ENCODE measurements around the gene ZNF768. TPM values are rescaled to one million over a fixed set of nuclear protein-coding genes. Genes with fewer than 3 reads are reported as not detected.
A peak's percentile ranks its signal among the peaks of the same experiment; 100 is the strongest.

Gene ZNF768
- polyA plus RNA-seq, 1 experiment = 17.2 TPM

DNA sequence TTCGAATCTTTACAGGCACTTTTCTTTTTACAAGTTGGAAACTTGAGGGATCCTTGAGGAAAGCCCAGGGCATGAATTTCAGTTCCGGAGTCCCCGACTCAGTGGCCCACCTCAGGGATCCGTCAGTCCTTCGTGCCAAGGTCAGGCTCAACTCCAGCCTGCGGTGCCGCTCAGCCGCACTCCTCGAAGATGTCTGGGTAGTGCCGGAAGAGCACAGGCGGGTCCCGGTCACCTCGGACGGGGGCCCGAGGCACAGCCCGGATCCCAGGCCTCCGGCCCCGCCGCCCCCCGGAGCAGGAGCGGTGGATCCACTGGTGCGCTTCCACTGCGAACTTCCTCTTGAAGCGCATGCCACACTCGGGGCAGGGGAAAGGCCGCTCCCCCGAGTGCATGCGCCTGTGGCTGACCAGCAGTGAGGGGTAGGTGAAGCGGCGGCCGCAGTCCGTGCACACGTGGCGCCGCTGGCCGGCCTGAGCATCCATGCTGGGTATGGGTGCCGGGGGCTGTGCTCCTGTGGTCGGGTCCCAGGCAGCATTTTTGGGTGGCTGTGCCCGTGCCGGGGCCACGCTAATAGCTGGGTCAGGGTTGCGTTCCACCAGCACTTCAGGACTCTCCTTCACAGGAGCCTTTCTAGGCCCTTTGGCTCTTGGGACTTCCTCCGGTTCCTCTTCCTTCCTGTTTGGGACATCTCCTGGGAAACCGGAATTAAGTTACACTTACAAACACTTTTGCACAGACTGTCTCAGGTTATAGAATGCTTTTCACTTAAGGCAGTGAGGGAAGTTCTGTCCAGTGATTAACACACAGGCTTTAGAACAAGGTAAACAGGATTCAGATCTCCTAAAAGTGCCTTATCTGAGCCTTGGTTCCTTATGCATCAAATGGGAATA is 43.6 kb upstream of the ZNF768 start:
- Histone ChIP-seq H3K36me3 (ENCODE audit: control insufficient read depth, insufficient read depth, low read length) (no peaks in the 10 kb centered on the region; the same call in 1 of the 2 replicates), H3K4me3 (ENCODE audit: low read depth, low read length) (no peak overlapping the region), H3K27me3 (ENCODE audit: control insufficient read depth, insufficient read depth, low read length) (0 out of 2 replicates have a peak, but pooled peaks cover 2% of the 10 kb centered on the region)
- ChIA-PET POLR2A (no interaction called here), CTCF (interaction anchor here (1.2 kb wide), 2 partner anchors 15 to 59 kb away, joined by 3 to 4 read pairs; no protein-coding TSS in a partner anchor)
- no peak for TF ChIP-seq CTCF (IDR thresholded peaks at IDR 0.05; ENCODE audit: insufficient read depth, low read depth, low read length)
- DNase-seq (ENCODE audit: low read depth) = no peak

DNA sequence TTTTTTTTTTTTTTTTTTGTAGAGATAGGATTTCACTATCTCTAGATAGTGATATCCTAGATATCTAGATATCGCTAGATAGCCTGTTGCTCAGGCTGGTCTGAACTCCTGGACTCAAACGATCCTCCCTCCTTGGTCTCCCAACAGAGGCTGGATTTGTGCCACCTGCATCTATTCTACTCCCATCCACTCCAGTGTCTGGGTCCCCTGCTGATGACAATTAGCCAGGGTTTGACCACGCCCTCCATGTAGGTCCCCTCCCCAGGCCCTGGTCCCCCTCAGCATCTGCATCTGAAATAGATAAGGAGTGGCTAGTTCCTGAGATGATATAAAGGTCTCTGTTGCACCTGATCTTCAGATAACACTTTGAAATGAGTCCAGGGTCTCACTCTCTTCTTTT is 42.9 kb upstream of the ZNF768 start:
- 0 out of 2 replicates have a peak, but pooled peaks cover 2% of the 10 kb centered on the region for H3K27me3 ChIP-seq (ENCODE audit: control insufficient read depth, insufficient read depth, low read length)
- no peaks in the 10 kb centered on the region; the same call in 1 of the 2 replicates for H3K36me3 ChIP-seq (ENCODE audit: control insufficient read depth, insufficient read depth, low read length)
- TF ChIP-seq CTCF (IDR thresholded peaks at IDR 0.05; ENCODE audit: insufficient read depth, low read depth, low read length) = no peak
- DNase-seq (ENCODE audit: low read depth) = no peak
- POLR2A ChIA-PET = no interaction called here
- H3K4me3 ChIP-seq (ENCODE audit: low read depth, low read length) = no peak overlapping the region
- CTCF ChIA-PET = interaction anchor here (1.3 kb wide), 1 partner anchor 120 kb away, joined by 5 read pairs; no protein-coding TSS in a partner anchor

DNA sequence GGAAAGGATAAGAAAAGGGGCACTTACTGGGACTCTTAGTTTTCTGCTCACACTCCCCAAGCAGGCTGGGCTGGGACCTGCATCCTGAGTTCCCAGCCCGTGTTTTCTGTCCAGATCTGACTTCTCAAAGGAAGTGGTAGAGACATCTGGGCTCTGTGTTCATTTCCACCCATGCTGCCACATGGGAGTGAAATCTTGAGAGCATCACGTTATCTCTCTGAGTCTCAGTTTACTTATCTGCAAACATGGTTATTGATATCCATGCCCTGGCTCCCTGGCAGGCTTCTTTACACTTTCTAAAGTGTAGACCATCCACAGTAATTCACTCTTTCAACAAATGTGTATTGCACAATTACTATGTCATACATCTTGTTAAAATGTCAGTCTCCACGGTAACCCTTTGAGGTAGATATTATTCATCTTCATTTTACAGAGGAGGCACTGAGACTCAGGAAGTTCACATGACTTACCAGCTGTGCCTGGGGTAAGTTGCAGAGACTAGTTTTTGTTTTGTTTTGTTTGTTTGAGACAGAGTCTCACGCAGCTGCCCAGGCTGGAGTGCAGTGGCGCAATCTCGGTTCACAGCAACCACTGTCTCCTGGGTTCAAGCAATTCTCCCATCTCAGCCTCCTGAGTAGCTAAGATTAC is 41.7 kb upstream of the ZNF768 start:
- Histone ChIP-seq H3K36me3 (ENCODE audit: control insufficient read depth, insufficient read depth, low read length) (no peaks in the 10 kb centered on the region; the same call in 1 of the 2 replicates), H3K4me3 (ENCODE audit: low read depth, low read length) (no peak overlapping the region), H3K27me3 (ENCODE audit: control insufficient read depth, insufficient read depth, low read length) (0 out of 2 replicates have a peak, but pooled peaks cover 2% of the 10 kb centered on the region)
- peak; percentile 41 for DNase-seq (ENCODE audit: low read depth)
- TF ChIP-seq CTCF (IDR thresholded peaks at IDR 0.05; ENCODE audit: insufficient read depth, low read depth, low read length) = no peak
- ChIA-PET POLR2A (no interaction called here), CTCF (interaction anchor here (1.3 kb wide), 1 partner anchor 119 kb away, joined by 5 read pairs; no protein-coding TSS in a partner anchor)

- Histone ChIP-seq H3K36me3 (ENCODE audit: control insufficient read depth, insufficient read depth, low read length) (no peaks in the 10 kb centered on the region; the same call in 1 of the 2 replicates), H3K27me3 (ENCODE audit: control insufficient read depth, insufficient read depth, low read length) (0 out of 2 replicates have a peak, but pooled peaks cover 2% of the 10 kb centered on the region), H3K4me3 (ENCODE audit: low read depth, low read length) (no peak overlapping the region)
- TF ChIP-seq CTCF (IDR thresholded peaks at IDR 0.05; ENCODE audit: insufficient read depth, low read depth, low read length) = no peak
- ChIA-PET CTCF (interaction anchor here (1.4 kb wide), 1 partner anchor 32 kb away, joined by 3 read pairs; no protein-coding TSS in a partner anchor), POLR2A (no interaction called here)
- DNase-seq (ENCODE audit: low read depth) = no peak
These were observed 41.0 kb upstream of the ZNF768 start for GRCh38 chr16:30567160-30567990.

All from BJ (cell line).